Subcutaneous adipose tissue (tissue), 4 donors: Measurements from ENCODE around the gene CNTNAP2. TPM values are rescaled to one million over a fixed set of nuclear protein-coding genes. Genes with fewer than 3 reads are reported as not detected.

Experiments used
- total RNA-seq, 4 donors: library from RNA; depleted of rRNA; stranded (reverse); fragments of >200 nt; gene quantifications; one replicate each; pipeline ENCODE4 v1.1.0, GENCODE V29; 2016
- TF ChIP-seq, protein P1 (sequence below): fragments of 450-650 bp; IDR thresholded peaks from one replicate; pipeline ENCODE4 v1.5.1; 2016; ENCODE audit warnings: low read depth, mild to moderate bottlenecking, control low read depth, antibody characterized with exemption, moderate library complexity

CNTNAP2 gene
- total RNA-seq, 4 donors from 2014 or later, result not detected

DNA sequence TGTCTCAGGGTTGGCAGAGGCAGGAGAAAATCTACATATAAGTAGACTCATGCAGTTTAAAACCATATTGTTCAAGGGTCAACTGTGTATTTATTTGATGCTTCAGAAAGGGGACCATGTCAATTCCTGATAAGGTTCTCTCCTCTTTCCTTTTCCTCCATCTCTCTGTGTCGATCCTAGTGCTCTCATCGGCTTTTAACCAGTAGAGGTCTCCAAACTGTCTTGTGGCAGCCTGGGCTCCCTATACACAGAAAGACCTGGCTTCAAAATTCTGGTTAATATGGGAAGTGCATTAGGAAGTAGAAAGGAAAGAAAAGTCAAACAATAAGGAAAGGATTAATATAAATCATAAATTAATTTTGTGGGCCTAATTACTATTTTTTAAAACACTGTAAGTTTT, 2169.5 kb downstream of the CNTNAP2 start:
- TF ChIP-seq, protein P1, sequence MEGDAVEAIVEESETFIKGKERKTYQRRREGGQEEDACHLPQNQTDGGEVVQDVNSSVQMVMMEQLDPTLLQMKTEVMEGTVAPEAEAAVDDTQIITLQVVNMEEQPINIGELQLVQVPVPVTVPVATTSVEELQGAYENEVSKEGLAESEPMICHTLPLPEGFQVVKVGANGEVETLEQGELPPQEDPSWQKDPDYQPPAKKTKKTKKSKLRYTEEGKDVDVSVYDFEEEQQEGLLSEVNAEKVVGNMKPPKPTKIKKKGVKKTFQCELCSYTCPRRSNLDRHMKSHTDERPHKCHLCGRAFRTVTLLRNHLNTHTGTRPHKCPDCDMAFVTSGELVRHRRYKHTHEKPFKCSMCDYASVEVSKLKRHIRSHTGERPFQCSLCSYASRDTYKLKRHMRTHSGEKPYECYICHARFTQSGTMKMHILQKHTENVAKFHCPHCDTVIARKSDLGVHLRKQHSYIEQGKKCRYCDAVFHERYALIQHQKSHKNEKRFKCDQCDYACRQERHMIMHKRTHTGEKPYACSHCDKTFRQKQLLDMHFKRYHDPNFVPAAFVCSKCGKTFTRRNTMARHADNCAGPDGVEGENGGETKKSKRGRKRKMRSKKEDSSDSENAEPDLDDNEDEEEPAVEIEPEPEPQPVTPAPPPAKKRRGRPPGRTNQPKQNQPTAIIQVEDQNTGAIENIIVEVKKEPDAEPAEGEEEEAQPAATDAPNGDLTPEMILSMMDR, result no peak

DNA sequence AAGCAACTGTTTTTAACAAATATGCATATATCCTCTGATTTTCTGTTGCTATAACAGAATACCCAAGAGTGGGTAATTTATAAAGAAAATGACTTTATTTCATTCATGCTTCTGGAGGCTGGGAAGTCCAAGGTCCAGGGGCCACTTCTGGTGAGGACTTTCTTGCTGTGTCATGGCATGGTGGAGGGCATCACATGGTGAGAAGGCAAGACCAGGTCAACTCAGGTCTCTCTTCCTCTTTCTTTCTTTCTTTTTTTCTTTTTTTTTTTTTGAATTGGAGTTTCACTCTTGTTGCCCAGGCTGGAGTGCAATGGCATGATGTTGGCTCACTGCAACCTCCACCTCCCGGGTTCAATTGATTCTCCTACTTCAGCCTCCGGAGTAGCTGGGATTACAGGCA, 2170.9 kb downstream of the CNTNAP2 start:
- TF ChIP-seq, protein P1, result no peak

DNA sequence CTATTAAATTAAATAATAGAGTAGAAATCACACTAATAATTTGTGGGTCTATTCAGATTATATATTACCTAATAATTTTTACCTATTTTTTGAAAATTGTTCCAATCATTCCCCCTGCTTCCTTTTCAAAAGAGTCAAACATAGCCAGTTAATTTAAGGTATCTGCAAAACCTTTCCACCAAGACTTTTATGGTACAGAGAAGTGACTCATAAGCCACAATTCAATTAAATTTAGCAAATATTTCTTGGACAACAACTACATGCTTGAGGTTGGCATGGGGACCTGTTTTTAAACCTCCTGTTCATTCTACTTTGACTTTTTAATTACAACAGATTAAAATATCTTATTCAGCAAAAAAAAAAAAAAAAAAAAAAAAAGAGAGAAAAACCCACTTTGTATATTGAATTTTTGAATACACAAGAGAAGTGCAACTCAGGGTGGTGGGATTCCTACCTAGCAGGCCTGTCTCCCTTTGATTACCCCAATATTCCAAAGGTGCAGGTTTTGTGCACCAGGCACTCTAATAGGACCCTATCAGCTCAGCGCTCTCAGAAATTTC, 2172.1 kb downstream of the CNTNAP2 start:
- TF ChIP-seq, protein P1, result no peak

DNA sequence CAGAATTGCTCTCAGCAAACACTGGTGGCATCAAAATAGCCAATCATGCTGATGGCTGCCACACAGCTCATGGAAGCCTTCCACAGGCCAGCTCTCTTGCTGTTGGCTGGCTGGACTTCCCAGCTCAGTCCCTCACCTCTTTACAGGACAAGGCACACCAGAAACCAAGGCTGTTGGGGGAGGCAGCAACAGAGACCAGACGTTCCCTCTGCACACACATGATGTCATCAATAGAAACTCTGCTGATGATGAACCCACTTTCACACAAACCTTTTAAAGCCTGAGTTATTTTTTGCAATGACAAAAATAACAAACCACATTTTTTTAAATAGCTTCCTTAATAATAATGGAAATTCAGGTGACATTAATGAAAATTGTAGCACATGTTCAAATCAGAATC, 2173.0 kb downstream of the CNTNAP2 start:
- TF ChIP-seq, protein P1, result no peak

DNA sequence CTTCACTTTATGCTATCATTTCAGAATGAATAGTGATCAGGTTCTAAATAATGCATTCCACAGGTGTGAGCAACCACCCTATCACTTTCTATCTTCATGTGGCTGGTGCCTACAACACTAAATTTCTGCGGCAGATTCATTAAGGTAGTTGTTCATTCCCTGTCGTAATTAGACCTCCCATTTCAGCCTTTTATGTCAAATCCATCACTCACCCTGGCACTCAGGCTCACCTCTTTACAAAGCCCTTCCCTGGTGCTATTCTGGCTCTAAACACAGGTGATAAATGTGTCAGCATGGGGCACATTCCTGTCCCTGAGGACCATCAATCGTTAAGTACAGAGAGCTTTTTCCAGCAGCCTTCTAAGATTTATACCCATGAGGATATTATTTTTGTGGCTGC, 2173.9 kb downstream of the CNTNAP2 start:
- TF ChIP-seq, protein P1, result no peak

DNA sequence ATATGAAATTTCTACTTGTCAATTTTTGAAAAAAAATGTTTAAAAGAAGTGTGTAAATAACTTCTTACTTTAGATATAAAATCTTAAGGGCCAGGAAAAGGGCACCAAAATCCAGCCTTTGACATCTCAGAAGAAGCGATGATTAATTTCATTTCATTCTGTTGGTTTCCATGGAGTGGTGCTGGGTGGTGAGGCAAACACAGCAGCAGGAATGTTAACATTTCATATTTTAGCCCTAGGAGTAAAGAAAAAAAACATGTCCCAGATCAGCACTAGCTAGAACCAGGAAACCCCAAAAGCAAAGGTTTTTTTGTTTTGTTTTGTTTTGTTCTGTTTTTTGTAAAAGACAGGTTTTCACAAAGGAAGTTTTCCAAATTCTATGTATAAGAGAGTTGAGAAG, 2175.2 kb downstream of the CNTNAP2 start:
- TF ChIP-seq, protein P1, result no peak

DNA sequence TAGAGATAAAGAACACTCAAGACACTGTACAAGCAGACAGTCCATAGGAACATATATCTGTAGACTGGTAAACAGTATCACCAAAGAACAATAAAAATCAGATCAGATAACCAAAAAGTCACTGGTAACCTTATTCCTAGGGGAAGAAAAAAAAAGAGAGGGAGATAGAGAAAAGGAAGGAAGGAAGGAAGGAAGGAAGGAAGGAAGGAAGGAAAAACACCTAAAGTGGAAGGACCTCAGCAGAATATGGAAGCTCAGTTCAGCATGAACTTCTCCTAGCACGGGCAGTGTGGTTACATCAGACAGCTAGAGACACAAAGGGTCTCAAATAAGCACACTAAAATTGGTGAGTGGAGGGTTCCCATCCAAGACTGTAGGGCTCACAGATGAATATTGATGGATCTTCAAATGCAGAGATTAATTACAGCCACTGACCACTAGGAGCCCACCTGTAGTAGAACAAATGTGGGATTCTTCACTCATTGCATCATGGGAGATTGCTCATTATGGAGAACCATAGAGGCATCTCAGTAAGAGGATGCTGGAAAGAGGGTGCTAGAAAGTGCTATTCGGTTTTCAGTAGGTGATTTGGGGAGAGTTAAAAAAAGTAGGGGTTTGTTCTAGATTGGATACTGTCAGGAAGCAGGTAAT, 2180.5 kb downstream of the CNTNAP2 start:
- TF ChIP-seq, protein P1, result no peak
